HG03432 (cell line): Measurements from ENCODE around the gene STX1A.

Experiments used
- ATAC-seq: cut with Tn5 transposase; IDR thresholded peaks from one replicate; pipeline ENCODE4 v1.9.1; 2021; ENCODE audit warnings: mild to moderate bottlenecking, moderate library complexity; ENCODE audit not compliant: unreplicated experiment

Gene STX1A

GRCh38 chr7:73708961-73709549, 10.4 kb downstream of the STX1A start:
- no peak for ATAC-seq

DNA sequence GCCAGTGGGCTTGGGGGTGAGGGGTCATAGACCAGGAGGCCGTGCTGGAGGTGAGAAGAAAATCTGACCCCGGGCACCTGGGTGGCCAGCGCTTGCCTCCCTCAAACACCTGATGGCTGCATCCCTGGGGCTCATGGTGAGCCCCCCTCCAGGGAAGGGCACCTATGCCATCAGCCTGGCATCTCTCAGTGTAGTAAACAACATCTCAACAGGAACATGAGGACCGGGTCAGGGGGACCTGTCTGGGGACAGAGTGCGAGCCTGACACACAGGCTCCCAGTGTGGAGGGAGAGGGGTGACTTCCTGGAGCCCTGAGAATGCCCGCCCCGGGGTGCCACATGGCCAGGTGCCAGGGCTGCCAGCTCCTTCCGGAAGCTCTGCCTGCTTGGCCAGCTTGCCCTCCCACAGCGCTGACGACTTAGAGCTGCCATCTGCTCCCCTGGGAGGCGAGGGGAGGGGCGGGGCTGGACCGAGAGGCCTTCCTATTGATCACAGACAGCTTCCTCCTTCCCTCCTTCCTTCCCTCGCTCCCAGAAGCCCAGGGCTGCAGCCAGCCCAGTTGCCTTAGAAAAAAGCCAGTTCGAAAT, 12.3 kb downstream of the STX1A start:
- no peak for ATAC-seq

DNA sequence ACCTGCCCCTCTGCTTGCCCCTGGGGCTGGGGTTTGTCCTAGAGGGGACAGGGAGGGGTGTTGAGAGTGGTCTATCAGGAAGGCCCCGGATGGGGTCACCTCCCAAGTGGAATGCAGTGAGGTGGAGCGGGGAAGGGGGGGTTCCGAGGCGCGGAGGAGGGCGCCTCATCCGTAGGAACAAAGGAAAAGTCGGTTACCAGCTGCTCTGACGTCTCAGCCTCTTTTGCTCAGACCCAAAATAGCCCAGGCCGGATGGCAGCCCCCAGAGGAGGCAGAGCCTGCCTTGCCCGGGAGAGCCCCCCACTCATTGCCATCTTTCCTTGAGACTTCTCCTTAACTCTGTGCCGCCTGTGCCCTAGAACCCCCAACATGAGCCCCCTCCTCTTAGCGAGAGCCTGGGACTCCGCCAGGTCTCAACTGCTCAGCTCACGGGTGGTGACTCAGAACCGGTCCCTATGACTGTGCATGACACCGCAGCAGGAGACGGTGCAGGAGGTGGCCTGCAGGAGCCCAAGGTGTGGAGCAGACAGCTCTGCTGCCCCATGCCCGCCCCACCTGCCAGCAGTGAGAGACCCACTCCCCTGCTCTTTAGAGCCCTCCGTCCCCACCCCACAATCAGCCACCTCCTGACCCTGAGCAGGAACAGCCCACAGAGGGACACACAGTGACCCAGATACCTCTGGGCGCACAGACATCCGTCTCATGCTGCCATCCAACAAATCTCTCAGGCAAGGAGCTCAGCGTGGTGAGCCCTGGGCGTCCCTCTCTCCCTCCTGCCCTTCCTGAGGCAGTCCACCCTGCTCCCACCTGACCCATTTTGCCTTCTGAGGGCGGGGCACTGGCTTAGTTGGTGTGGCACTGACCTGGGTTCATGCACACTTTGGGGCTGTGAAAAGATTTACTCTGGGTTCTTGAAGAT, 13.1 kb downstream of the STX1A start:
- peak; percentile 52 for ATAC-seq

DNA sequence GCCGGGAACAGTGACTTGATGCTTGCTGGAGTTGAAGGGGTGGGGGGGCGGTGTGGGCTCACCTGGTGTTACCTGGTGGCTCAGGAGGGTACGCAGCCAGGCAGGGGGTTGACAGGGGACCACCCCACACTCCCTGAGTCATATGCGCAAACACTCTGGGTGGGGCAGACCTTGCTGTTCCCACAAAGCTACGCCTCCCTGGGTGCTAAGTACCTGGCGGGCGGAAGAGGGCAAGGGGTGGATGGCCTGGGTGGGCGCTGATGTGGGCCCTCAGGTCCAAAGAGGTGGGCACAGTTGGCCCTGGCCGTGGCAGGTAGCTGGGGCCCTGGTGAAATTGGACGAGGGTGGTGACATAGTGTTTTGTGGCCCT, 13.9 kb downstream of the STX1A start:
- ATAC-seq: no peak

DNA sequence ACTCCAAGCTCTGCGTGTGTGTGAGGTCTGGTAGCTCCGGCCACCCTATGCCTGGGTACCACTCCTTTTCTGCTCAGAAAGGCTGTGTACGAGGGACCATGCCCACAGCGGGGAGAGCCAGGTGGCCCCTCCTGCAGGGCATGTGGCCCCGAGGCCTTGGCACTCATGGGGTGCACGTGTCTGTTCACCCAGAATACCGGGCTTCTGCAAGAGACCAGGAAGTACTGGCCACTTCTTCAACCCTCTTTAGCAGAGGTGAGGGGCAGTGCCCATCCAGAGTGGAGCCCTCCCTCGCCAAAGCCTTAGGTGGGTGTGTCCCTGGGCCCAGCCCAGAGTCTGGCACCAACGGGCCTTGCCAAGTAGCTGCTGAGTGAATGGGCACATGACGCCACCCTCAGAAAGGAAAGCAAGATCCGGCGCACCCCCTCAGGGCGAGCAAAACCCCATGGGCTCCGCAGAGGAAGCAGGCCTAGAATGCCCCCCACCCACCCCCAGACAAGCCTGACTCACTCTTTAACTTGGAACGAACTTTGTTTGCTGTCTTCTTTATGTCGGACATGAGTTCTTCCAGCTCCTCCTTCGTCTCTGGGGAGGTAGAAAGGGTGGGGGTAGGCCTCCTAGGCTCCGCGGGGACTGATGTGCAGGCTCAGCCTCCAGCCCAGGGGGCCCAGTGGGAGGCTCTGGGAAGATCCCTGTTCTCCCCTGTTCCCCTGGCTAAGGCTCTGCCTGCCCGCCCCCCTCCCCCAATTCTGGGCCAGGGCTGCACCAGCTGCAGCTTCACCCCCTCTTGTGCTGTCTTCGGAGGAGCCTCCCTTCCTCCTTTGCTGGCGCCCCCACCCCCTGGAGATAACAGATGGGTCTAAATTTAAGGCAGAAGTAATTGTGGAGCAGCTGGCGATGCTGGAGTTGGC, 14.6 kb downstream of the STX1A start:
- no peak for ATAC-seq

DNA sequence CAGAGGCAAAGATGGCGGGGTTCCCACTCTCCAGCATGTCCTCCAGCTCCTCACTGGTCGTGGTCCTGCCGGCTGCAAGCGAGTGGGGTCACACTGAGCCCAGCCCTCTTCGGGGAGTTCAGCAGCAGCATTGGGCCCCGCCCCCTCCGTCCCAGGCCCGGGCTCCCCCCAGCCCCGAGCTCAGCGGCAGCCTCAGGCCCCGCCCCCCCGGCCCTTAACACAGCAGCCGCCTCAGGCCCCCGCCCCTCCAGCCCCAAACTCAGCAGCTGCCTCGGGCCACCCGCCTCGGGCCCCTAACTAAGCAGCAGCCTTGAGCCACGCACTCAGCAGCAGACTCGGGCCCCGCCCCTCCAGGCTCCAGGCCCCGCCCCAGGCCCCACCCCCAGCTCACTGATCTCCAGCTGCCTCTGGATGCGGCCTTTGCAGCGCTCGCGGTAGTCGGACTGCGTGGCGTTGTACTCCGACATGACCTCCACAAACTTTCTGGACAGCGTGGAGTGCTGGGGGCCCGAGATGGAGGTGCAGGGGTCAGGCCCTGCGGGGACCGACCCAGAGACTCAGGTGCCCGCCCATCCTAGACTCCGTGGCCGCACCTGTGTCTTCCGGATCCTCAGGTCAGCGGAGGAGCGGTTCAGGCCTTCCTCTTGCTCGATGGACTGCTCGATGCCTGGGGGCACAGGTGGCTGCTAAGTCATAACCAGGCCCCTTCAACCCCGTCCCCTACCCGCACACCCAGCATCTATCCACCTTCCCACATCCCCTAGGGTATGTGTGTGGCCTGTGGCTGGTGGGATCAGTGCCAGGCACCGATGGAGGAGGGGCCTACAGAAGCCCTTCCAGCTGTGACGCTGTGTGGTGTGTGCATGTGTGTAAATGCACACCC, 15.5 kb downstream of the STX1A start:
- no peak for ATAC-seq

- no peak for ATAC-seq
Measured at GRCh38 chr7:73703225-73703624, 16.2 kb downstream of the STX1A start.

- ATAC-seq: no peak
Measured at GRCh38 chr7:73702665-73703064, 16.8 kb downstream of the STX1A start.

GRCh38 chr7:73702226-73702625, 17.2 kb downstream of the STX1A start:
- no peak for ATAC-seq

DNA sequence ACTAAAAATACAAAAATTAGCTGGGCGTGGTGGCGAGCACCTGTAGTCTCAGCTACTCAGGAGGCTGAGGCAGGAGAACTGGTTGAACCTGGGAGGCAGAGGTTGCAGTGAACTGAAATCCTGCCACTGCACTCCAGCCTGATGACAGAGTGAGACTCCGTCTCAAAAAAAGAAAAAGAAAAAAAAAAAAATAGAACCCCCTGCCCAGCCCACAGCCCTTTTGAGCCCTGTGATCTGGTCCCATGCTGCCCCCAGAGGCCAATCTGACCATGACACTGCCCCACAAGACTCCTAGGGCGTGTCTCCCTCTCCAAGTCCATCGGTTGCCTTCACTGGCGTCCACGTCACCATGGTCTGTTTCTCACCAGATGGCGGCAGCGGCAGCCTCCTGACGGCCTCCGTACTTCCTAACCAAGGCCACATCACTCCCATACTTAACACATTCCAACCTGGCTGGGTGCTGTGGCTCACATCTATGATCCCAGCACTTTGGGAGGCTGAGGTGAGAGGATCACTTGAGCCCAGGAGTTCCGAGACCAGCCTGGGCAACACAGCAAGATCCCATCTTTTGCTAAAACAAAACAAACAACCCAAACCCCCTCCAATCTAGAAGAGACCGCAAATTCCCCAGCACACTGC, 18.0 kb downstream of the STX1A start:
- no peak for ATAC-seq

- no peak for ATAC-seq
Measured at GRCh38 chr7:73700581-73701134, 18.8 kb downstream of the STX1A start.

DNA sequence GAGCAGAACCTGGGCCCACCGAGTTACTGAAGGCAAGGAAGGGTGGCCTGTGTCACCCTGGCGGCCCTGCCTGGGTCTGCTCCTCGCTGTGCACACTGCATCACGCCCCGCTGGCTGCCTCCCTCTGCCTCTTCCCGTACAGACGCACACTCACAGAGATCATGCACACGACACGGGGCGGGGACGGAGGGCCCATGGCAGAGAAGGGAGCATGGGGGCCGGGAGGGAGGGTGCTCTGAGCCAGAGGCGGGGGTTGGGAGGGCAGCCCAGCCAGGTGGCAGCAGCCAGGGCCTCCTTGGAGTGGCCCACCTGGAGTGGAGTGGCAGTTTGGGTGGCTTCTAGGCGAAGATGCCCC, 19.4 kb downstream of the STX1A start:
- ATAC-seq: no peak

DNA sequence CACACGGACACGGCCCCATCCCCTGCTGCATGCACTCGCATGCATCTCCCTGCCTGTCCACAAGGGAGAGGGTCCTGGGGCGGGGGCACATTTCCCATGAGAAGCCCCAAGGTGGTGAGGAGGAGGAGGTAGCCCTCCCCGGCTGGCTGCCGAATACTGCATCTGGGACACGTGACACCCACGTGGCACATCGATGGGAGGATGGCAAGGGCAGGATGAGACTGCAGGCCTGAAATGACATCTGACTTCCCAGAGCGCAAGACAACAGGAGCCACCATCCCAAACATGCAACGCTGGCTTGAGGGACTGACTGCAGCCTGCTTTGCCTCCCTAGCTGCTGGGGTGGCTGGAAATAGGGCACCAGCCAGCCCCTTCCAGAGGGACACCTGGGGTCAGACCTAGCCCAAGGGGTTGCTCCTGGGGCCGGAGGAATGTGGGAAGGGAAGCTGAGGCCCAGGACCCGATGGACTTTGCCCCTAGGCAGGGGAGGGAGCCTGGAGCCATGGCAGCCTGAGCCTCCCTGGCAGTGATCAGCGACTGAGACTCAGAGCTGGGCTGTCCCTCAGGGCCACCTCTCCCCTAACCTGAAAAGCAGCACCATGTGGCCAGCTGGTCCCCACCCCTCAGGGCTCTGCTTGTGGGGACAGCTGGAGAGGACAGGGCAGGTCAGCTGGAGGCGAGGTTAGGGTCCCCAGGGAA, 19.9 kb downstream of the STX1A start:
- no peak for ATAC-seq

- ATAC-seq: no peak
Measured at GRCh38 chr7:73698410-73698809, 21.1 kb downstream of the STX1A start.

- ATAC-seq: no peak
Measured at GRCh38 chr7:73696372-73696771, 23.1 kb downstream of the STX1A start.

- no peak for ATAC-seq
Measured at GRCh38 chr7:73690646-73691045, 28.8 kb downstream of the STX1A start.

- no peak for ATAC-seq
Measured at GRCh38 chr7:73688288-73688687, 31.2 kb downstream of the STX1A start.

GRCh38 chr7:73685311-73685710, 34.2 kb downstream of the STX1A start:
- no peak for ATAC-seq
